ENCODE results near the gene LRRC43.

DNA sequence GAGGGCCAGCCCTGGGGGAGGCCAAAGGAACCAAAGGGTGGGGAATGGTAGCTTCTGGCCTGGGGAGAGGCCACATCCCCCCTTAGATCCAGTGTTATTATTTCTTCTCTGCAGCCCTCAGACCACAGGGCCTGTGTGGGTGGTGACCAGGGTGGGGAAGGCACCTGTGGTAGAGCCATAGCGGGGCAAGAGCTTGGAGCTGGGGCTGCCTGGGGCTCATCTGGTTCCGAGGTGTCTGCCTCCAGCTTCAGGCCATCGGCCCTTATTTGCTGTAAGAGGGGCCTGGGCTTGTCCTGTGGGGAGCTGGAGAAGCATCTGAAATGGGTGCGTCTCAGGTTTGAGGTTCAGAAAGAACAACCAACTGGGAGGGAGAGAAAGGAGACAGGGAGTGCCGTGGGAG lies 18.5 kb downstream of the LRRC43 start:
- TF ChIP-seq, protein P1, sequence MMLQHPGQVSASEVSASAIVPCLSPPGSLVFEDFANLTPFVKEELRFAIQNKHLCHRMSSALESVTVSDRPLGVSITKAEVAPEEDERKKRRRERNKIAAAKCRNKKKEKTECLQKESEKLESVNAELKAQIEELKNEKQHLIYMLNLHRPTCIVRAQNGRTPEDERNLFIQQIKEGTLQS (IDR thresholded peaks at IDR 0.05), result no peak
- TF ChIP-seq, protein P2, sequence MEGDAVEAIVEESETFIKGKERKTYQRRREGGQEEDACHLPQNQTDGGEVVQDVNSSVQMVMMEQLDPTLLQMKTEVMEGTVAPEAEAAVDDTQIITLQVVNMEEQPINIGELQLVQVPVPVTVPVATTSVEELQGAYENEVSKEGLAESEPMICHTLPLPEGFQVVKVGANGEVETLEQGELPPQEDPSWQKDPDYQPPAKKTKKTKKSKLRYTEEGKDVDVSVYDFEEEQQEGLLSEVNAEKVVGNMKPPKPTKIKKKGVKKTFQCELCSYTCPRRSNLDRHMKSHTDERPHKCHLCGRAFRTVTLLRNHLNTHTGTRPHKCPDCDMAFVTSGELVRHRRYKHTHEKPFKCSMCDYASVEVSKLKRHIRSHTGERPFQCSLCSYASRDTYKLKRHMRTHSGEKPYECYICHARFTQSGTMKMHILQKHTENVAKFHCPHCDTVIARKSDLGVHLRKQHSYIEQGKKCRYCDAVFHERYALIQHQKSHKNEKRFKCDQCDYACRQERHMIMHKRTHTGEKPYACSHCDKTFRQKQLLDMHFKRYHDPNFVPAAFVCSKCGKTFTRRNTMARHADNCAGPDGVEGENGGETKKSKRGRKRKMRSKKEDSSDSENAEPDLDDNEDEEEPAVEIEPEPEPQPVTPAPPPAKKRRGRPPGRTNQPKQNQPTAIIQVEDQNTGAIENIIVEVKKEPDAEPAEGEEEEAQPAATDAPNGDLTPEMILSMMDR (IDR thresholded peaks at IDR 0.05; ENCODE audit: low read depth, low read length, missing input control), result no peak
- TF ChIP-seq TAF1 (conservative IDR thresholded peaks at IDR 0.05) (no peak), JUND (IDR thresholded peaks at IDR 0.05) (no peak), SP1 (IDR thresholded peaks at IDR 0.05) (no peak), YY1 (IDR thresholded peaks at IDR 0.05) (no peak), MAX (IDR thresholded peaks at IDR 0.05) (no peak), GABPA (IDR thresholded peaks at IDR 0.05 in 1 of 2, conservative IDR thresholded peaks at IDR 0.05 in 1 of 2) (no peak), HNF4A (conservative IDR thresholded peaks at IDR 0.05) (no peak), FOXA1 (IDR thresholded peaks at IDR 0.05) (no peak), RAD21 (IDR thresholded peaks at IDR 0.05) (no peak), RXRA (IDR thresholded peaks at IDR 0.05) (no peak)
- TF ChIP-seq, protein P3, sequence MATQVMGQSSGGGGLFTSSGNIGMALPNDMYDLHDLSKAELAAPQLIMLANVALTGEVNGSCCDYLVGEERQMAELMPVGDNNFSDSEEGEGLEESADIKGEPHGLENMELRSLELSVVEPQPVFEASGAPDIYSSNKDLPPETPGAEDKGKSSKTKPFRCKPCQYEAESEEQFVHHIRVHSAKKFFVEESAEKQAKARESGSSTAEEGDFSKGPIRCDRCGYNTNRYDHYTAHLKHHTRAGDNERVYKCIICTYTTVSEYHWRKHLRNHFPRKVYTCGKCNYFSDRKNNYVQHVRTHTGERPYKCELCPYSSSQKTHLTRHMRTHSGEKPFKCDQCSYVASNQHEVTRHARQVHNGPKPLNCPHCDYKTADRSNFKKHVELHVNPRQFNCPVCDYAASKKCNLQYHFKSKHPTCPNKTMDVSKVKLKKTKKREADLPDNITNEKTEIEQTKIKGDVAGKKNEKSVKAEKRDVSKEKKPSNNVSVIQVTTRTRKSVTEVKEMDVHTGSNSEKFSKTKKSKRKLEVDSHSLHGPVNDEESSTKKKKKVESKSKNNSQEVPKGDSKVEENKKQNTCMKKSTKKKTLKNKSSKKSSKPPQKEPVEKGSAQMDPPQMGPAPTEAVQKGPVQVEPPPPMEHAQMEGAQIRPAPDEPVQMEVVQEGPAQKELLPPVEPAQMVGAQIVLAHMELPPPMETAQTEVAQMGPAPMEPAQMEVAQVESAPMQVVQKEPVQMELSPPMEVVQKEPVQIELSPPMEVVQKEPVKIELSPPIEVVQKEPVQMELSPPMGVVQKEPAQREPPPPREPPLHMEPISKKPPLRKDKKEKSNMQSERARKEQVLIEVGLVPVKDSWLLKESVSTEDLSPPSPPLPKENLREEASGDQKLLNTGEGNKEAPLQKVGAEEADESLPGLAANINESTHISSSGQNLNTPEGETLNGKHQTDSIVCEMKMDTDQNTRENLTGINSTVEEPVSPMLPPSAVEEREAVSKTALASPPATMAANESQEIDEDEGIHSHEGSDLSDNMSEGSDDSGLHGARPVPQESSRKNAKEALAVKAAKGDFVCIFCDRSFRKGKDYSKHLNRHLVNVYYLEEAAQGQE (IDR thresholded peaks at IDR 0.05), result no peak
- TF ChIP-seq, protein P4, sequence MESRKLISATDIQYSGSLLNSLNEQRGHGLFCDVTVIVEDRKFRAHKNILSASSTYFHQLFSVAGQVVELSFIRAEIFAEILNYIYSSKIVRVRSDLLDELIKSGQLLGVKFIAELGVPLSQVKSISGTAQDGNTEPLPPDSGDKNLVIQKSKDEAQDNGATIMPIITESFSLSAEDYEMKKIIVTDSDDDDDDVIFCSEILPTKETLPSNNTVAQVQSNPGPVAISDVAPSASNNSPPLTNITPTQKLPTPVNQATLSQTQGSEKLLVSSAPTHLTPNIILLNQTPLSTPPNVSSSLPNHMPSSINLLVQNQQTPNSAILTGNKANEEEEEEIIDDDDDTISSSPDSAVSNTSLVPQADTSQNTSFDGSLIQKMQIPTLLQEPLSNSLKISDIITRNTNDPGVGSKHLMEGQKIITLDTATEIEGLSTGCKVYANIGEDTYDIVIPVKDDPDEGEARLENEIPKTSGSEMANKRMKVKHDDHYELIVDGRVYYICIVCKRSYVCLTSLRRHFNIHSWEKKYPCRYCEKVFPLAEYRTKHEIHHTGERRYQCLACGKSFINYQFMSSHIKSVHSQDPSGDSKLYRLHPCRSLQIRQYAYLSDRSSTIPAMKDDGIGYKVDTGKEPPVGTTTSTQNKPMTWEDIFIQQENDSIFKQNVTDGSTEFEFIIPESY (IDR thresholded peaks at IDR 0.05), result no peak
